H1 (cell line): Measurements from ENCODE around the gene TMUB1. TPM values are rescaled to one million over a fixed set of nuclear protein-coding genes. Genes with fewer than 3 reads are reported as not detected.

Source experiments
- ASH2L ChIP-seq: fragments of 200-600, 300-600 bp; sonication (generic); IDR thresholded peaks from one replicate; pipeline ENCODE4 v1.7.1; 2017; ENCODE audit warnings: low read length
- polyA plus RNA-seq, 7 experiments: library from polyadenylated mRNA; depleted of rRNA in 3 of 7; stranded (reverse) in 5 of 7; unstranded in 2 of 7; fragments of >200 nt in 5 of 7; fragments of 200-250 nt in 2 of 7; gene quantifications; 1 replicate in 5 of 7; 2 replicates in 1 of 7; 4 replicates in 1 of 7; pipeline versions ENCODE4 v1.2.1 to v1.2.3, GENCODE V29; 2011 to 2013; ENCODE audit warnings: missing spikeins in 2 of 7, mixed read lengths in 2 of 7
- total RNA-seq: library from RNA; stranded (reverse); fragmentation: NEBNext Ultra II Directional; extraction: Animal tissue kit (Norgen Biotek cat#: 25700); gene quantifications from 2 replicates; pipeline ENCODE4 v1.2.1, GENCODE V29; 2021

TMUB1 gene
- total and polyA plus RNA-seq, 2 of the 8 experiments (the other 6 are each of a cell fraction or from before 2014, with no cell fraction given), result 41.4 to 56.2 TPM

DNA sequence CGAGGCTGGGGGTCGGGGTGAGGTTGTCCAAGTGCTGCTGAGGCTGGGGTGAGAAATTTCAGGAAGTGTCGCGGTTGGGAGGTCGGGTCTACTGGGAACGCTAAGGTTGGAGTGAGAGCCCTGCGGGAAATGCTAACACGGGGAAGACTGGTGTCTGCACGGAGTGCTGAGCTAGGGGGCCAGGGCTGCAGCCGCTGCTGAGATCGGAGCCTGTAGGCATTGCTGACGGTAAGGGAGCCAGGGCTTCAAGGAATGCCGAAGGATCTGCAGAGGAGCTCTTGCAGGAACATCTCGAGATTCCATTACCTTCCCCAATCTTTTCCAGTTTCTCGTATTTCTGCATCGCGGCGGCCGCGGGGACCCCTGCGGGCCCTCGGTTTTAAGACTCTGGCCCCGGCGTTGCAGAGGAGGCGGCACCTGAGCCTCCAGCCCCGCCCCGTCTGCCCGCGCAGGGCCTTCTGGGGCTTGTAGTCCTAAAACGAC lies 25.7 kb downstream of the TMUB1 start, which contains the start of gene CDK5 (continued):
- TF ChIP-seq ASH2L, result peak; percentile 44
